ENCODE measurements around the gene SCAF4.
"Not testable (repeated sequence)": the region's sequence is repeated elsewhere in the genome, so short reads cannot be mapped to it uniquely, and the experiment has no call there.

SCAF4 gene

DNA sequence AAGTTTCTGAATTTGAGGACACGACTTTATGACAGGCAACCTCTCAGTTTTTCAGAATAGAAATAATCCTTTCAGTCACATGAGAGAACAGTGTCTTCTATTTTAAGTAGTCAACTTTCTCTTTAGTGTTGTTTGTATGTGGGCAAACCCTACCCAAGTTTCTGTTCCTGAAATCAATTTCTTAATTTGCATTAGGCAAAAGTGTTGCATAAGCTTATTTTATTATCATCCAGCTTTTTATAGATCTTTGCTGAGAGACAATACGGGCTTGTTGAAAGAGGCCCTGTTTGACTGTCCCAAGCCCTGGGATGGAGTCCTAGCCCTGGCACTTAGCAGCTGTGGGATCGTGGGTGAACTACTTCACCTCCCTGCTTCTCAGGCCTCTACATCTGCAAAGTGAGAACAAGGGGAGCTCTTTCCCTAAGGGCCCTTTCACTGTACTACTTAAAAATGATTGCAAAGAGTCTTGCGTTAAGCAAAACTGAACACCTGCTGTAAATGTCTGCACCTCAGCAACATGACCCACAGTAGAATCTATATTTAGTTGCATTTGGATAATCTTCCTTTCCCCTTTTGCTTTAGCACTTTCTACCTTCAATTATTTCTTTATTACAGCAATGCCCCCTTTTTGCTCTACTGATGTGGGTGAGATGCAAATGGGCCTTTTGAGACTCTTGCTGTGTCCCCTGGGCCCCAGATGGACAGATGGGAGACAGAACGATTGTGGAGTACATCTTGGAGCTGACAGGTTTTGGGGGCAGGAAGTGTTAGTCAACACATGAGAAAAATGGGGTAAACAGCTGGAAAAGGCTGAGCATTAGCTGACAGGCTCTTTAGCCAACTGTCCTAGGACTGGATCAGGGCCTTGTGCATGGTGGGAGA, 41.0 kb upstream of the SCAF4 start:
- no peak overlapping the region for H3K4me3 ChIP-seq (ENCODE audit: severe bottlenecking)
- DNase-seq (ENCODE audit: low spot score) (no peak), ATAC-seq (ENCODE audit: low read depth) (no peak)
- H3K27ac ChIP-seq (ENCODE audit: poor library complexity, severe bottlenecking), result no peak overlapping the region
- H3K27me3 ChIP-seq (ENCODE audit: insufficient read depth, poor library complexity, severe bottlenecking), result no peaks in the 10 kb centered on the region
- H3K9me3 ChIP-seq (ENCODE audit: severe bottlenecking), result no peaks in the 10 kb centered on the region
- H3K36me3 ChIP-seq (ENCODE audit: low read depth), result no peaks in the 10 kb centered on the region
- TF ChIP-seq, protein P1, sequence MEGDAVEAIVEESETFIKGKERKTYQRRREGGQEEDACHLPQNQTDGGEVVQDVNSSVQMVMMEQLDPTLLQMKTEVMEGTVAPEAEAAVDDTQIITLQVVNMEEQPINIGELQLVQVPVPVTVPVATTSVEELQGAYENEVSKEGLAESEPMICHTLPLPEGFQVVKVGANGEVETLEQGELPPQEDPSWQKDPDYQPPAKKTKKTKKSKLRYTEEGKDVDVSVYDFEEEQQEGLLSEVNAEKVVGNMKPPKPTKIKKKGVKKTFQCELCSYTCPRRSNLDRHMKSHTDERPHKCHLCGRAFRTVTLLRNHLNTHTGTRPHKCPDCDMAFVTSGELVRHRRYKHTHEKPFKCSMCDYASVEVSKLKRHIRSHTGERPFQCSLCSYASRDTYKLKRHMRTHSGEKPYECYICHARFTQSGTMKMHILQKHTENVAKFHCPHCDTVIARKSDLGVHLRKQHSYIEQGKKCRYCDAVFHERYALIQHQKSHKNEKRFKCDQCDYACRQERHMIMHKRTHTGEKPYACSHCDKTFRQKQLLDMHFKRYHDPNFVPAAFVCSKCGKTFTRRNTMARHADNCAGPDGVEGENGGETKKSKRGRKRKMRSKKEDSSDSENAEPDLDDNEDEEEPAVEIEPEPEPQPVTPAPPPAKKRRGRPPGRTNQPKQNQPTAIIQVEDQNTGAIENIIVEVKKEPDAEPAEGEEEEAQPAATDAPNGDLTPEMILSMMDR (IDR thresholded peaks at IDR 0.05; ENCODE audit: poor library complexity, severe bottlenecking), result no peak
- no peaks in the 10 kb centered on the region for H3K4me1 ChIP-seq (ENCODE audit: insufficient read depth, poor library complexity, severe bottlenecking)

DNA sequence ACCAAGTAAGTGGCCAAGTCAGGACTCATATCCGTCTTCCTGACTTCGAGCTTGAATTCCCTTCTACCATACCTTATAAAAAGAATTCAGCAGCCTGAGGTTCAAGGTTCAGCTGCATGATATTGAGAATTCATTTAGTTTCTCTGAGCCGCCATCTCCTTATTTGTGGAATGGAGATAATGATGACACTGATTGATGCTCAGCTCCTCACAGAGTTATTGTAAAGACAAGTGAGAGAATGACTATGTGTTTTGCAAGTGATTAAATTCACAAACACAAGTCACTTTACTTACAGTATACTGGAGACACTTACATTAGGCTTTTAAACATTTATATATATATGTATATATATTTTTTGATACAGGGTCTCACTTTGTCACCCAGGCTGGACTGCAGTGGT, 39.8 kb upstream of the SCAF4 start:
- DNase-seq (ENCODE audit: low spot score) (no peak), ATAC-seq (ENCODE audit: low read depth) (no peak)
- no peak overlapping the region for H3K4me3 ChIP-seq (ENCODE audit: severe bottlenecking)
- no peaks in the 10 kb centered on the region for H3K4me1 ChIP-seq (ENCODE audit: insufficient read depth, poor library complexity, severe bottlenecking)
- no peaks in the 10 kb centered on the region for H3K9me3 ChIP-seq (ENCODE audit: severe bottlenecking)
- no peaks in the 10 kb centered on the region for H3K36me3 ChIP-seq (ENCODE audit: low read depth)
- no peak overlapping the region for H3K27ac ChIP-seq (ENCODE audit: poor library complexity, severe bottlenecking)
- H3K27me3 ChIP-seq (ENCODE audit: insufficient read depth, poor library complexity, severe bottlenecking), result no peaks in the 10 kb centered on the region
- TF ChIP-seq, protein P1 (IDR thresholded peaks at IDR 0.05; ENCODE audit: poor library complexity, severe bottlenecking), result no peak

DNA sequence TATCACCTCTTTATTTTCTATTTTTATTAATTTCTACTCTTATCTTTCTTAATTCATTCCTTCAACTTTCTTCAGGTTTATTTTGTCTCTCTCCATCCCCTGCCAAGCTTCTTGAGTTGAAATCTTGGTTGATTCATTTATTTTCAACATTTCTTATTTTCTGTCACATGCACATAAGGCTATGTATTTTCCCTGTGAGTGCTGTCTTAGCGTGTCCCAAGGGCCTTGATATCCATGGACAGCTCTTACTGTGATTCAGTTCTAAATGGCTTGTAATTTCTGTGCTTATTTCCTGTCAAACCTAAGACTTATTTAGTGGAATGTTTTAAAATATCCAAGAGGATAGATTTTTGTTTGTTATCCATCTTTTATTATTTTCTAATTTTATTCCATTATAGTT, 36.8 kb upstream of the SCAF4 start:
- H3K4me3 ChIP-seq (ENCODE audit: severe bottlenecking), result no peak overlapping the region
- H3K36me3 ChIP-seq (ENCODE audit: low read depth), result no peaks in the 10 kb centered on the region
- TF ChIP-seq, protein P1 (IDR thresholded peaks at IDR 0.05; ENCODE audit: poor library complexity, severe bottlenecking), result no peak
- H3K9me3 ChIP-seq (ENCODE audit: severe bottlenecking), result no peaks in the 10 kb centered on the region
- no peaks in the 10 kb centered on the region for H3K4me1 ChIP-seq (ENCODE audit: insufficient read depth, poor library complexity, severe bottlenecking)
- ATAC-seq (ENCODE audit: low read depth) (no peak), DNase-seq (ENCODE audit: low spot score) (no peak)
- H3K27me3 ChIP-seq (ENCODE audit: insufficient read depth, poor library complexity, severe bottlenecking), result no peaks in the 10 kb centered on the region
- H3K27ac ChIP-seq (ENCODE audit: poor library complexity, severe bottlenecking), result no peak overlapping the region

GRCh38 chr21:31766899-31767298, 35.0 kb upstream of the SCAF4 start:
- no peaks in the 10 kb centered on the region for H3K36me3 ChIP-seq (ENCODE audit: low read depth)
- ATAC-seq (ENCODE audit: low read depth) (no peak), DNase-seq (ENCODE audit: low spot score) (no peak)
- no peaks in the 10 kb centered on the region for H3K27me3 ChIP-seq (ENCODE audit: insufficient read depth, poor library complexity, severe bottlenecking)
- TF ChIP-seq, protein P1 (IDR thresholded peaks at IDR 0.05; ENCODE audit: poor library complexity, severe bottlenecking), result no peak
- no peaks in the 10 kb centered on the region for H3K4me1 ChIP-seq (ENCODE audit: insufficient read depth, poor library complexity, severe bottlenecking)
- no peaks in the 10 kb centered on the region for H3K9me3 ChIP-seq (ENCODE audit: severe bottlenecking)
- no peak overlapping the region for H3K4me3 ChIP-seq (ENCODE audit: severe bottlenecking)
- no peak overlapping the region for H3K27ac ChIP-seq (ENCODE audit: poor library complexity, severe bottlenecking)

- ATAC-seq (ENCODE audit: low read depth); H3K4me1 ChIP-seq (ENCODE audit: insufficient read depth, poor library complexity, severe bottlenecking); H3K4me3 ChIP-seq (ENCODE audit: severe bottlenecking); H3K27me3 ChIP-seq (ENCODE audit: insufficient read depth, poor library complexity, severe bottlenecking); H3K27ac ChIP-seq (ENCODE audit: poor library complexity, severe bottlenecking); DNase-seq (ENCODE audit: low spot score); H3K36me3 ChIP-seq (ENCODE audit: low read depth); H3K9me3 ChIP-seq (ENCODE audit: severe bottlenecking): not testable (repeated sequence)
Observed at GRCh38 chr21:31765850-31766249, 33.9 kb upstream of the SCAF4 start.
